Stimulated activated CD4-positive, alpha-beta T cell treated with anti-CD3 and anti-CD28 coated beads, Interleukin-1b, Interleukin-23, amount 100 ng/mL, for 1 hour (primary cell): ENCODE measurements around the gene CADM2.
"Not testable (repeated sequence)": the region's sequence is repeated elsewhere in the genome, so short reads cannot be mapped to it uniquely, and the experiment has no call there.

Experiments used
- DNase-seq, 2 donors: peaks; one replicate each; pipeline ENCODE4 v3.0.0-alpha.2; 2020; ENCODE audit warnings: low read depth in 2 of 2

CADM2 gene

DNA sequence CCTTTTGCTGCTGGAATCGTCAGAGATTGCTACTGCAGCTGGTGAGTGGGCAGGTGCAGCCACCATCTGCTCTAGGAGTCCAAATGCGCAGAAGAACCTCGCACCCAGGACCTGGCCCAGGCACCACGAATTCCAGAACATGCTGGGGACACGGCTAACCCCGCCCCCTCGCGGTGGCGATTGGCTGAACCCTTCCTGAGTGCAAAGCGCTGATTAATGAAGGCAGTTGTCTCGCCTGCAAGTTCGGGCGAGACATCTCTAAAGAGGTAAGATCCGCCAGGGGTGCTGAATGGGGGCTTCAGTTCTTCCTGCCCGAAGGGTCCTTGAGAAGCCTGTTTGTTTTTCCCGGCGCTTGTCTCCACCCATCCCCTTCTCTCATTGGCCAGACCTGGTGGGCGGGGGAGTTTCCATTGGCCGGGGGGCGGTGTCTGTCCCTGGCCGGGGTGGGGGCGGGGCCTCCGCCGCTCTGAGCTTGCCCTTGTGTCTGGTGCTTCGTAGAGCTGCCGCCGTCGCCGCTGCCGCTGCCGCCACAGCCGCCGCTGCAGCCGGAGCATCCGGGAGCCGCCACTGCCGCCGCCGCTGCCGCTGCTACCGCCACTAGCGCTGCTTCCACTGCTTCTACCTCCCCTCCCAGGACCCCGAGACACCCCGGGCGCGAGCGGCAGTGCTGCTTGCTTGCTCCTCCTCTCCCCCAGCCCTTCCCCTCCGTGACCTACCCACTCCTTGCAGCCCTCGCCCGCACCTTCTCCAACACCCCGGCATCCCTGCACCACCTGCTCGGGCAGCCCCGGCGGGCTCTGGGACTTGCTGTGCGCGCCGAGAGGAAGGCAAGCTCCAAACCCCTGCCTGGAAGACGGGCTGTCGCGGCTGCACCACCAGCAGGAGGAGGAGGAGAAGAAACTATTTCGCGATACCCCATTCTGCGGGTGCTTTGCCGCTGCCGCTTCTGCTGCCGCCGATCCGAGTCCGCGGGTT is at the start of gene CADM2:
CADM2 (plus strand) TSS at position 495 of the 975 bp plus-strand sequence.
- peak; percentile 2 to 35 for DNase-seq

DNA sequence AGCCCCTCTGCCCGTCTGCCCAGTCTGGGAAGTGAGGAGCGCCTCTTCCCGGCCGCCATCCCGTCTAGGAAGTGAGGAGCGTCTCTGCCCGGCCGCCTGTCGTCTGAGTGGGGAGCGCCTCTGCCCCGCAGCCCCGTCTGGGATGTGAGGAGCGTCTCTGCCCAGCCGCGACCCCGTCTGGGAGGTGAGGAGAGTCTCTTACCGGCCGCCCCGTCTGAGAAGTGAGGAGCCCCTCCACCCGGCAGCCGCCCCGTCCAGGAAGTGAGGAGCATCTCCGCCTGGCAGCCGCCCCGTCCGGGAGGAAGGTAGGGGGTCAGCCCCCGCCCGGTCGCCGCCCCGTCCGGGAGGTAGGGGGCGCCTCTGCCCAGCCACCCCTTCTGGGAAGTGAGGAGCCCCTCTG is 40.2 kb upstream of the CADM2 start:
- not testable (repeated sequence) for DNase-seq

DNA sequence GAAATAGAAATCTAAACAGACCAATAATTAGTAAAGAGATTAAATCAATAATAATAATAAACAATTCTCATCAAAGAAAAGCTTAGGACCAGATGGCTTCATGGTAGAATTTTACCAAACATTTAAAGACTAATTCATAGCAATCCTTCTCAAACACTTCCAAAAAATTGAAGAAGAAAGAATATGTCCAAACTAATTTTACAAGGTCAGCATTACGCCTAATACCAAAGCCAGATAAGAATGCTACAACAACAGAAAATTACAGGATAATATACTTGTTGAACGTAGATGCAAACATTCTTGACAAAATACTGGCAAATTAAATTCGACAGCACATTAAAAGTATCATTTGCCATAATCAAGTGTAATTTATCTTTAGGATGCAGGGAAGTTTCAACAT is 36.1 kb upstream of the CADM2 start:
- no peak for DNase-seq

DNA sequence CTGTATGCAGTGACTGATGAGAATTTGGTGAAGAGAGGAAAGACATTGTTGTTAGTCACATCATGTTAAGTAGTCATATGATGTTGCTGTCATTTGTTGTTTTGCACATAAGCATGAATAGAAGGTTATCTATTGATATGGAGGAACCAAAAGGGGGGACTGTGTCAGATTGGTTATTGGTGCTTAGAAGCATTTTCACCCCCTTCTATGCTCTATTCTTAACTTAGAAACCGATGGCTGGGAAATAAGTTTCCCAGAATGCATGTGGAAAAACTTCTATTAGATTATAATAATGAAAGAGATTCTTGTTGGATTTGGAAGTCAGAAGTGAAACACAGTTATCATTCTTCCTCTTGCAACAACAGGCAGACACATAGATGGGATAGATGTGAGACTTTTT is 33.2 kb upstream of the CADM2 start:
- DNase-seq, result no peak

DNA sequence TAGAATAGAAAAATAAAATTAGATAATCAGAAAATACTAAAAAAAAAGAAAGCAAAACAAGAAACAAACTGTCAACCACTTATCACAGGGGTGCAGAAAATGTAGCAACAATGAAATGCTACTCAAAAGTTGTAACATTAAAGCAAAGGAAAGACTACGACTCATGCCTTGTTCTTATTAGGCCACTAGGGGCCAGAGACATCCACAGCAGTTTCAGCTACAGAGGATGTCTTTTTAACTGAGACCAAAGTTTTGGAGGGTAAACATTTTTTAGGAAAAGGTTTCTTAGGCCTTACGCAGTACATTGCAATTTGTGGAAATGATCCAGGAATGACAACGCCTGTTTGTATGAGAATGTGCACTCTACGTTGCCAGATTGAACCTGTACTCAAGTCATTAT is 15.4 kb upstream of the CADM2 start:
- no peak for DNase-seq

DNA sequence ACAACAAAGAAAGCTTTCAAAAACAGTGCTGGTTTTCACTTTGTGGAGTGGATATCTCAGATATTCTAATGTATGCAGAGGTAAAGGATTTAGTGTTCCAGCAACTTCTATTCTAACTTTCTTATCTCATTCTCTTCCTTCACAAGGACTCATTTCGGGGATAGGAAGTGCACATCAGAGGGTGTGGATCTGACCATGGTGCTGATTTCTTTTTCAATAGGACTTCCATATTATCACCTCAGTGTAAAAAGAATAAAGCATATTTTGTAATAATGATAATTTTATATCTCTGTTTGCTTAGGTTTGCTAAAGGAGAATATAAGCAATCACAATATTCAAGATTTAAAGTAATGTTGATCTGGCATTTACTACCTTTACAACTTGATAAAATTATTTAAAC is 12.5 kb upstream of the CADM2 start:
- no peak for DNase-seq

DNA sequence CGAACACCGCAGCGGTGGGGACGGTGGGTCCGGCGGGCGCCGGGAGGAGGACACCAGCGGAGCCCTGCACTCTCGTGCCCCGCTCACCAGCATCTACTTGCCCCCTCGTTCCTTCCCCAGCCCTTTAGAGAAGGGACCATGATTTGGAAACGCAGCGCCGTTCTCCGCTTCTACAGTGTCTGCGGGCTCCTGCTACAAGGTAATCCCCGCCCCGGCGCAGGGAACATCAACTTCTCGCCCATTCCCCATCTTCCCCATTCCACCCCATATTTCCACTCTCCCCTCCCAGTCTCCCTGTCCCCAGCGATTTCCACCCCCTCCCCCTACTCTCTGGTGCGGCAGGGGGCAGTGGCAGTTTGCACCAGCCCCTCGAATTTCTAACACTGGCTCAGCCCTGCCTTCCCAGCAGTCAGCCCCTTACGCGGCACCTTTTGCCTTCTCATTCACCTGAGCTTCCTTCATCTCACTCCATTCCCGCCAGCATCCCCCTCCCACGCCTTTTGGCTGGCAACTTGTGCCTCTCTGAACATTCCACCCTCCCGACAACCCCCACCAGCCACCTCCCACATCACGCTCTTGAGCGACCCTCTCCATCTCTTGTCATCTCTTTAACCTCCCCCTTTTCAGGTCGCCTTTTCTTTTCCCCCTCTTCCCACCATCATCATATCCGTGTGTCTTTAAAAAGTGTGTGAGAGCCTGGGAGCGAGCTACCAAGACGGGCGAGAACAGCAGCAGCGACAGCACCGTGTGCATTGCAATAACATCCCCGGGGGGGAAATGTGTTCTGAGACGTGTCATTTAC is 882 bp downstream of the CADM2 start:
- no peak for DNase-seq

DNA sequence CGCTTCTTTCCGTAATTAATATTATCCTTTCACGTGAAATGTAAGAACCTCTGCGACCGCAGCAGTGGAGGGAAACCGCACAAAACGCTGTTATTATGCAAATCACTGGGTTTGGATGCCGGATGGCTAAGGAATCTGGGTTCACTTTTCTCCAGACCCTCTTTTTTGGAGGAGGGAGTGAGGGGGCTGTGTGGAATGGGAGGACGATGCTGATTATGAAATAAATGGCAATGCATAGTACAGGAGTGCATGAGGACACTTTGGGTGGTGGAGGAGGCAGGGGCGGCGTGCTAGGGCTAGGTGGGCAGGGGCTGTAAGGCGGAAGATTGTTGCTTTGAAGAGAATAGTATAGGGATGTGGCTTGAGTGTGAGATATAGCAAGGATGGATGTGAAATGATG is 1.8 kb downstream of the CADM2 start:
- no peak for DNase-seq

DNA sequence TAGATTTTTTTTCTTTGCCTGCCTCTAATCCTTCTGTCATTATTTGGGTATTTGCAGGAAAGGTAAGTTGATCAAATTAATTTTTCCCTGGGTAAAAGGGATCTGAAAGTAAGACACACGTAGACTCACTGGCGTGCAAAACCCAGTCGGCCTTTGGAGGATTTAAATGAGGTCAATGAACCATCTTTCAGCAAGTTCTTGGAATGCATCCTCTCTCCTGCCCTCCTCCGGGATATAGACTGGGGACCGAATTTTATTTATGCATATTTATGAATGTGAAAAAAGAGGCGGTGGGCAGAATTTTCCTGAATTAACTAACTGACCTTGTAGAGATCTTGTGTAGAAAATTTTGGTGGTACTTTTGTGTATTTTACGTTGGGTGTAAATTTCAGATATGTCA is 2.2 kb downstream of the CADM2 start:
- no peak for DNase-seq

DNA sequence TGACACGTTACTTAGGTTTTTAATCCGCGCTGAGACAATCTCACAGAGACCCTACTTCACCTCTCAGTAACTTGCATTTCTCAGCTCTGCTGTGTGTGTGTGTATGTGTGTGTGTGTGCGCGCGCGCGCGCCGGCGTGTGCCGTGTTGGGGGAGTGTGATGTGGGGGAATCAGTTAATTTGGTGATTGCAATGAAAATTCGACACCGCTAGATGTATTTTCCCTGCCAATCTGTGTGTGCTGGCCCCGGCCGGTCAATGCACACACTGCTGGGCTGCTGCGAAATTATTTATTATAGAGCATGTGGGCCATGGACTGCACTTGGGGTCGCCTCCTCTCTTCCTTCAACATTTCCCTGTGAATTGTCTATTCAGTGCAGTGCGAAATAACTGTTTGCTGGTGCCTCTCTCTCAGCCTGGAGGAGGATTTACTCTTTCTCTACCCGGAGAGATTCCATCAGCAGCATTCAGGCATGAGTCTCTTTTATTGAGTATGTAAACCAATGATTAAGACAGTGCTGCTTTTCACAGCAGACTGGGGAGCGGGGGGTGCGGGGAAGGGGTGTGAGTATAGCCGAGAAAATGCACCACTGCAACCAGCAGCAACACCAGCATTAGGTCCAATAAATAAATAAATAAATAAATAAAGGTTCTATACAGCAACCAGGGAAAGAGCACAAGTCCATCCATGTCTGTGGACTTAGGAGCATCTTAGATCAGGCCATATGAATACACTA is 2.9 kb downstream of the CADM2 start:
- no peak for DNase-seq

DNA sequence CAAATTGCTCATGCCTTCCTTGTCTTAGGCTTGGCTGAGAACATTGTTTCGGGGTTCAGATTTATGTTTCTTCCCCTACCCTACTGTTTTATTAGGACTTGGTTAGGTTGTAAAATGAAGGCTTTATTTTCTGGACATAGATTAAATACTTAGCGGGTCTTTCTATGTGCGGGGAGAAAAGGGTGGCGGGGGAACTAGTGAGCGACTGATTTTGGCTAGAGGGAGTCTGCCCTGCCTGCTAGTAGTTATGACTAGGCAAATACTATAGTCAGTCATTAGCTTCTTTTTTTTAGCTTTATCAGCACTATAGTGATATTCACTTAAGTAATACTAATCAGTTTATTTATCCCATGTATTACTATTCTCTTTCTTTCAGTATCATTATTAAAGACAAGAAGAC is 3.6 kb downstream of the CADM2 start:
- no peak for DNase-seq

DNA sequence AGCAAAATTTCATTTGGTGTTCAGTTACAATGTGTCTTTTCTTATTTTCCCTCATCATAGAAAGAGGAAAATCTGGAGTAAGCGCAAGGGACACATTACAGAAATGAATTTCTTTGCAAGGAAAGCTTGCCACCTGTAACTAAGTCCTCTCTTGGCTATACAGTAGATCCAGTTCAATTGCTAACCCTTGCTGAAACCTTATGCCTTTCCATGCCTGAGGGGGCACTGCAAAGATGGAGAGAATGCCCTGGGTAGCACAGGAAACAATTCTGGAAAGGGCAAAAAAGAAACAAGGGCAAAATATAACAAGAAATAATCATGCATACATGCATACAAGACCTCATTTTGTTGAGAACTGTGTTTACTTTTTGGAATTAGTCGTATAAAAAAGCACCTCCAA is 4.3 kb downstream of the CADM2 start:
- DNase-seq, result no peak

DNA sequence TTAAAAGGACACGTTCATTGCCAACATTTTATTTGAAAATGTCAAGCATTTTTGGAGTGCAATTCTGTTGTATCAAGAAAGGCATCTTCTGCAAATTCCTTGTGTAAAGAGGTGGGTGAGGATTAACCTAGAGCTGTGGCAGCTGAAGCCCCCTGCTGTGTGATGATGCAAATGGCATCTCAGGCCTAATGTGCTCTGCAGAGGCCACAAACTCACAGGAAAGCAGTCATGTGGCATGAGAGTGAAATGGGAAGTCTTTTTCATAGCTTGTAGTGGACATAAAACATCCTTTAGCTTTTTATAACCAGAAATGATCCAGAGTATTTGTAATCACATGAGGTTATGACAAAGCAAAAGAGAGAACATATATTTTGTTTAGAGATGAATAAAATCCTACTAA is 6.4 kb downstream of the CADM2 start:
- DNase-seq, result no peak

DNA sequence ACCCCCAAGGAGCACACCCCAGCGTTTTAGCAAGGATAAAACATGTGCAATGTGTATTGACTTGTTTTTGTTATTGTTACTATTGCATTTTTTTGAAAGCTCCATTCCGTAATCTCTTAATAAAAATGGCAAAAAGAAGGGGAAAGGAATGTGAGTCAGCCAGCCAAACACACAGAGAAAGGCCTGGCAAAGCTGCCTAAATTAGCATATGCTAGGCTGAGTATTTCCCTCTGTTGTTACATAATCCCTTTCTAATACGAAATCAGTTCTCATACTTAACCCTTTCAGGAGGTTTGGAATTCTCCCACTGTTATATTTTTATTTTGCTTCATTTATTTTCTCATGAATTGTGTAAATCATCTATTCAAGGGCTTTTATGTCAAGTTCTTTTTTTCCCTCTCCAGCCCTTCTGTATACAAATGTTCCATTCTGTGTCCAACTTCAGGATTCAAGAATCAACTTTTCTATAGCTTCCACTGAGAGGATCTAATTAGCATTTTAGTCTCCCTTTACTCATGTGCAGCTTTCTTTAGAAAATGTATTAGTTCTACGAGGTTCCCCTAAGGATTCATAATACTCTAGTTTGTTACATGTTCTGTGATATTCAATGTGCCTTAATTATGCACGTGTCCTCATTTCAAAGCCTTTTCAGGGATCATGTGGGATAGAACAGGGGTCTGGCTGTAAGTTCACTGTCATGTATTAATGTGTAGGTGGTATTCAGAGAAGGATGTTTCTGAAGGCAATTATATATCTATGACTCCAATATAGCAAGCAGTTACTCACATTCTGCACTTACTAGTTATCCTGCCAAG is 9.2 kb downstream of the CADM2 start:
- DNase-seq, result no peak

DNA sequence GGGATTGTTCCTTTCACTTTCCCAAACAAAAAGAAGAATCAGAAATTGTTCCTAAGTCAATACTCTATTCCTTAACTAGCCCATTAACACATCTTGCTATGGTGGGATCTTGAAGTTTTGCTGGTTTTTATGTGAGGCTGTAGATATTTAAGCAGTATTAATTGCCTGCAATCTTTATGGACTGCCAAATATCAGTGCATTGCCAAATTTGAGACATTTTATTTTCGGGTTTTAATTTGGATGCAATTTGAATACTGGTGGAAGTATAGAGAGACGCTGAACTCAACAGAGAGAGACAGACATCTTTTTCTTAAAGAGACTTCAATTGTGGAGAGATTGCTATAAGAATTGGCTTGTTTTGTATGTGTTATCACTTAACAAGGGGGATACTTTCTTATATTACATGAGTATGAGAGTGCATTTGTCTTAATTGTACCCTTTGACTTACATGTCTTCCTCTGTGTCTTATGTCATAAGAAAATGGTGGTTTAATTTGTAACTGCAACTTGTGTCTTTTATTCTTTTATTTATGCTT is 10.0 kb downstream of the CADM2 start:
- no peak for DNase-seq

DNA sequence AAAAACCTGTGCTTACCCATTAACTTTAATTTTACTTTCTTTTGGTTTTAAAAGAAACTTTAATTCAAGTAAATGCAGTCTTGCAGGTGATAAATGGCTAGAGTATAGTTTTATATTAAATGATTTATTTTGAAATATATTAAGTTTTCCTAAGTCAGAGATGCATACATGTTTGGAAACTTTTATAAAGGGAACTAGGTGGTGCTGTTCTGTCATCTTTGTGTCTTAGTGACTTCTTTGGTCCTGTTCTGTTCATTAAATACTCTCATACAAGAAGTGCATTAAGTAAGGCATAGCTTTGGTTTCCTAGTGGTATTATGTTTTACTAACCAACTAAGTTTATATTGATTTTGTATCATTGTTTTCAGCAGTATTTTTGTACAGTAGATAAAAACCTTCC is 15.6 kb downstream of the CADM2 start:
- DNase-seq, result no peak

DNA sequence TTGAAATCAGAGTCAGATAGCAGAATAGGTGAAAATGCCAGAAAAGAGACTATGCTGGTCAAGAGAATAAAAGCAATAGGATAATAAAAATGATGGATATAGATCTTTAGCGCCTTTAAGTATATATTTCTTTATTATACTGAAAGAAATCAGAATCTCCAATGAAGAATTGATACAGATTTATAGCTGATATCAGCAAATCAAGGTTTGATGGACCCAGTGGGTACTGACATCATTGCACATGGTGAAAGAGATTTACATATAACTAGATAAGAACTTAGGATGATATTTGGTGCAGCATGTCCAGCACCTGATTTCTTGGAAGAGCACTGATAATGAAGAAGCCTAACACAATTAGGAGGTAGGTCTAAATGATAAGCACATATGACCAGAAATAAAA is 18.2 kb downstream of the CADM2 start:
- no peak for DNase-seq

DNA sequence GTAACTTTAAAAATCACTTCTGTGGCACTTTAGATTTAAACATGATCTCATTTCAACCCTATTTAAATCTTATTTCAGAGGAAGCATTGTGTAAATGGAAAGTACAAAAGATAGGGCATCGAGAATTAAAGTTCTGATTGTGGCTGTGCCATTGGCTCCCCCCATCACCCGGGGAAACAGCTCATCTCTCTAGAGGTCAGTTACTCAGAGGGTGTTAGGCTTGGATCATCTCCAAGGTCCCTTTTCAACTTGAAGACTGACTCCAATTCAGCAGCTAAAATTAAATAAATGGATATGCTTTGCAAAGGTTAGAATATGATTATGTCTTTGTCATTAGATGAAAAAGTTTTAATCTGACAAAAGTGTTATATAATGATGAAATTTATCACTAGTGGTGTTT is 20.1 kb downstream of the CADM2 start:
- DNase-seq, result no peak

DNA sequence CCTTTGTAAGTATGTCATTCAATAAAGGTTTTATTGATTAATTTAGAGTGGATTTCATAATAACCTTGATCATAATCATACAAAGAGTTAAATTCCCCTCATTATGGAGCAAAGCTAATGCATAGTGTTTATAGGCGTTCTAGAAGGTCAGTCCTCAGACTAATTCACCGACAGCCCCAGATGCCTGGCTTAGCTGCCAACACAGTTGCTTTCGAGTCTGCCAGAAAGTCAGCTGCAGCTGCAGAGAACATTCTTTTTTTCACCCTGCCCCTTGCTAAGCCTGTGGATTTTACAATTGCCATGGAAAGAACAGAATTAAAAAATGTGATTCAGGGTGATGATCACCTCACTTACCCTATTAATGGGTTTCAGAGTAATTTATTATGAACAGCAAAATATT is 21.2 kb downstream of the CADM2 start:
- DNase-seq, result no peak

DNA sequence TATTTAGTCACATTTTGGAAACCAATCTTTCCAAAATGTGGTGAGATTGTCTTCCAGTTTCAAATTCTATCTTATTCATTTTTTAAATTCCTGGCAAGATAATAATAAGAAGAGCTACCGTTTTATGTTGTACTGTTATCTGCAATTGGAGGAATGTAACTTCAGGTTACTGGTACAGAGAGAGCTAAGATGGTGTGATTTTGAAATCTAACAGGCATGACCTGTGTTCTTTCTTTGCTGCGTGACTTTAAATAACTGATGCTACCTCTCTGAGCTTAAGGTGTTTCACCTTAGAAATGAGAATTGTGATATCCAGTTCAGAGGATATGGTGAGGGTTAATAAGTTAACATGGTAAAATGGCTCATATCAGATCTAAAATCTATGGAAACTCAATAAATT is 21.7 kb downstream of the CADM2 start:
- no peak for DNase-seq

DNA sequence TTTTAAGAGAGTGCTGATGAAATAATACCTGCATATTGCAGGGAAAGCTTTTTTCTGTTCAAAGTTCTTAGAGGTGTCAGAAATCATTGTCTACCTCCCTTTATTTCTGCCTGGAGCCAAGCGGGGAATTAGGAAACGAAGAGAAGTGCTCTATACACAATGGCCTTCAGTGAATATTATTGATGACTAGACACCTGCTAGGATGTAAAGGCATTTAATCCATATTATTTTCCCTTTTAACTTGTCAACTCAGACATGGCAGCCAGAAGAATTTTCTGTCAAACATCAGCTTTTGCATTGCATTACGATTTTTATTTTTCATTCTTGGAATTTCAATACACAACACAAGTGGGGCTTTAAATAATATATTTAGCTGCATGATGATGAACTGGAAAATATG is 24.7 kb downstream of the CADM2 start:
- DNase-seq, result no peak
